ENCODE data around the gene KRT222.

KRT222 gene

GRCh38 chr17:40651939-40652338 is 13.0 kb downstream of the KRT222 start:
- no peak for FAIRE-seq

GRCh38 chr17:40648384-40648968 is 16.5 kb downstream of the KRT222 start:
- no peak for FAIRE-seq

DNA sequence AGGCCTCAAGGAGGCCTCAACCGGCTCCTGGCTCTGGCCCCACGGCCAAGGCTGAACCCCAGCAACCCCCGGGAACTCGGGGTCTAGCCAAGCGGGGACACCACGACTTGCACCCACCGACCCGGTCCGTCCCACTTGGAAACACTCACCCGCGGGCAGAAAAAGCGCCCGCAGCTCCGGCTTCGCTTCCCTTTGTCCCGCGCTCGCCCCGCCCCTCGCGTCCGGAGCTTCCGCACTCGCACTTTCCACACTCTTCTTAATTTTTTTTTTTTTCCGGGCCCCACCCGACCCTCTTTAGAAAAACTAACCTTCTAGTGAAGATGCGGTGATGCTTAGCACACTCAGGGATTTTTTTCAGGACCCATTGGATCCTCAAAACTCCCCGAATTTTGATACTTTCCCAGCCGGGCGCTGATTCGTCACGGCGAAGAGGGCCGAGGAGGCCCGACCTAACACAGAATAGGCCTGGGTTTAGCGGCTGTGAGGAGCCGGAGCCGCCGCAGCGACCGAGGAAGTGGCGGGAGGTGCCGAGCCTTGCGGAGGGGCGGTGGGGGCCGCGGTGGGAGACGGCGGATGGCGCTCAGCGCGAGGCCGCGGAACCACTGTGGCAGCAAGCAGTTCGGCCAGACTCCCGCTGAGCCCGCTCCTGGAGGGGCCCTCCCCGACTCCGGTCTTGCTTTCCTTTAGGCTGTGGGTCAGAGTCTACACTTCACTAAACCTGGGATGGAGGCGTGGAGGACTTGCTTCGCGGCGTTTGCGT is 17.2 kb downstream of the KRT222 start, which contains the start of gene SMARCE1:
Gene SMARCE1 (minus strand): TSS at position 195 of the 760 bp plus-strand sequence. CDS start 2,016 bp downstream, outside the sequence.
- no peak for FAIRE-seq

GRCh38 chr17:40646791-40647623 is 18.0 kb downstream of the KRT222 start:
- FAIRE-seq, result no peak

DNA sequence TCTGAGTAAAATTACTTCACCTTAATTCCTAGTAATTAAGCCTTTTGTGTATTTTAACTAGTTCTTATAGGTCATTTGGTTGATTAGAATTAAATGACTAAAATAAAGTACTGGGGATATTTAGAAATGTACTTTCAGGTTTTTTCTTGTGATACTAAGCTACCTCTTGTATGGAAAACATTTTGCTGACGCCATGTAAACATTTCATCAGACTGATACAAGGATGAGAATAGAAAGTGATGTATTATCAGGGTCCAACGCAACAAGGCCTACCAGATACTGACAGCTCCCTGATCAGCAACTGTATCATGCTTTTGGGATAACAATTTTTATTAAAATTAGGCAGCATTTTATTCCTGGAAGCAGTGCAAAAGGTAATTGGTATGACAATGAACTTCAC is 19.0 kb downstream of the KRT222 start:
- no peak for FAIRE-seq

DNA sequence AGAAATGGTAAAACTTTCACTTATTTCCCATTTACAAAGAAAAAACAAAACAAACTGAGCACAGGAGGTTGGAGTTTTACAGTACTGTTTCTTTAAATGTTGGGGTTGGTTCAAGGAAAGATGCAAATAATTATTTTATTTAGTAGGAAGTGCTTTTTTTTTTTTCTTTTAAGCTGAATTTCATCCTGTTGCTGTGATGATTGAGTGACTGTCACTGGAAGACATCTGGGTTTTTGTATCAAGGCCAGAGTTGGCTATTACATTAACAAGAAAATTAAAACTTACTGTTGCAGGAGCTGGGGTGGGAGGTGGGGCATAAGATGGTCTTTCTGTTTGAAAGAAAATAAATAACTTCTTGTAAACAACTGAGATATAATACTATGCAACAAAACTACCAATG is 19.7 kb downstream of the KRT222 start:
- peak; percentile 43 for FAIRE-seq

GRCh38 chr17:40637931-40638330 is 27.0 kb downstream of the KRT222 start:
- FAIRE-seq, result no peak

DNA sequence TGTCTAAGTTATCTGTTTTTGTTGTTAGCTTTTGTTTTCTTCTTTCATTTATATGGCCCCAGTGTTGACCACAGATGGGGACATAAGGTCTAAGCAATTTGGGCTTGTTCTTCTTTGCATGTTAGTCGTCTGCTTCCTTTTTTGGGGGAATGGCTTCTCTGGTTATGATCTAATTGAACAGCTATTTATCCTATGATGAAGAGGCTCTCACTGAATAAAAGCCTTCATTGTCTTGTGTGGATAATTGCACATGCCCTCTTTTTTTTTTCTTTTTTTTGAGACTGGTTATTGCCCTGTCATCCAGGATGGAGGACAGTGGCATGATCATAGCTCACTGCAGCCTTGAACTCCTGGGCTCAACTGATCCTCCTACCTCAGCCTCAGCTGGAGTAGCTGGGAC is 31.1 kb downstream of the KRT222 start:
- no peak for FAIRE-seq

- no peak for FAIRE-seq
Observed at GRCh38 chr17:40632216-40632615, 32.8 kb downstream of the KRT222 start.

DNA sequence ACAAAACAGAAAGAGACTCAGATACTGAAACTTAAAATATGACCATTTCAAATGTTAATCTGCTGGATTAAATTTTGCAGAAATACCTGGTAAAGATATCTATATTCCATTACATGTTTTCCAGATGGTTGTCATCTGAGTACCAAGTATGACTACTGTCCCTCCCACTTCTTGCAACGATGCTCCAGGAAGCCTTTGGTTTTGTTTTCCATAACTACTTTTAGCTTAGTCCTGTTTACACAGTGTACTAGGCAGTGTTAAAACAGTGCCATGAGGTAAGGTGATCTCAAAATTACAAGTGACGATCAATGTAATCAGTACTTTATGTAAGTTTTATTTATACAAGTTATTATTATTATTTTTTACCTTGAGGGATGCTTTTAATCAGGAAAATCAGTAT is 35.1 kb downstream of the KRT222 start:
- FAIRE-seq, result no peak

DNA sequence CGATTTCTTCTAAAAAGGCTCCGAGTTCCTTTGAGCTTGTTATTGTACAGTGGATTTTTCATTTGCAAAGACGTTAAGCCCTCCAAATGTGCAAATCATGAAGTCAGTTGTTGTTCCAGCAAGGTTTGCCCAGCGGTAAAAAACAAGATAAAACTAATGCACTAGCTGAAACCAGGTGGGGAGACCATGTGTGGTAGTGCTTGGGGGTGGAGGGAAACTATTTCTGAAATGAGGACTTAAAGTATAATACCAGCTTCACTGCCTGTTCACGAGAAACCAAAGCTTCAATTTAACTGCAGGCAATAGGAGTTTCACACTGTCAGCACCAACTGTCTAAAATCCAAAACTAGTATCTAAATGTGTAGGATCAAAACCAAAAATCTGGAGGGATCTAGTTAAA is 39.7 kb downstream of the KRT222 start:
- FAIRE-seq, result no peak

- FAIRE-seq, result no peak
Observed at GRCh38 chr17:40623419-40624210, 41.4 kb downstream of the KRT222 start.

- no peak for FAIRE-seq
Observed at GRCh38 chr17:40622509-40622928, 42.5 kb downstream of the KRT222 start.

GRCh38 chr17:40621578-40621977 is 43.4 kb downstream of the KRT222 start:
- FAIRE-seq, result no peak

DNA sequence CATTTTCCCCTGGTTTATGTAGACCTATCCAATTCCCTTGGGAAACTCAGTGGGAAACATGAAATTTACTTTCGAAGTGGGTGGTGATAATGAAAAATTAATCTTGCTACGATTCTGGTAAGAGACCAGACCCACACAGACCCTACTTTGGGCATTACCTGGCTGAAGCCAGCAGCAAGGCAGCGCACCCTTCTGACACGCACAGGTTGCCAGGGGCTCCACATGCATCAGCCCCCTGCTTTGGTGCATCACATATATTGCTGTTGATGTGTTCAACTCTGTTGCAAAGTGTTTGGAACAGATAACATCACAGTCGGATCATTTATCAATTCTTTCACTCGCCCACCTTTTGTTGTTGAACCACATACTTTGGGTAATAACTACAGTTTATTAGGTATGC is 44.0 kb downstream of the KRT222 start:
- no peak for FAIRE-seq

- FAIRE-seq, result no peak
Observed at GRCh38 chr17:40618754-40619625, 46.0 kb downstream of the KRT222 start.

GRCh38 chr17:40617678-40618240 is 47.2 kb downstream of the KRT222 start:
- no peak for FAIRE-seq

- FAIRE-seq, result no peak
Observed at GRCh38 chr17:40616592-40616991, 48.4 kb downstream of the KRT222 start.

DNA sequence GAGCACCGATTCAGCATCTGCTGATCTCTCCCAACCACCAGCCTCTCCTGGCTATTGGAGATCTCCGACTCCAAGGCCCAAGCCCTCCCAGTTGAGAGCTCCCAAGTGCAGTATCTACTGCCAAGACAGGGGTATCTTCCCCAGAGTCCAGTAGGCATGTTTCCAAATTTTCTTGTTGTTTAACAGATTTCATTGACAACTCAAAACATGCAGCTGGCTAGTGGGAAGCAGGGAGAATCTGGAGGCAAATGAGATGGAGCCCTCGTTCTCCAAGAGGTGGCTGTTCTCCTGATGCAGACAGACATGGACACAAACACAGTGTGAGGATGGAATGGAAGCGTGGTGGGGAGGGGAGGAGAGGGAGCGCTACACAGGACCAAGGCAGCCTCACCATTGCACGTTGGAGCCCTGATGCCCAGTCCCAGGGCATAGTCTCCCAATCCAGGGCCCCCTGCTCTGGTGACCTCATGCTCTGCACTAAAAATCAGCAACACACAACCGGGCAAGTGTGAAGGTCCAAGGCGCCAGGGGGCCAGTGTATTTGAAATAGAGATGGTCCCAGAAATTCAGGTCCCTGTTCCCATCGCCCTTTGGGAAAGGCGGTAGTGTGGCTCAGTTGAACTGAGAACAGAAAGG is 49.0 kb downstream of the KRT222 start:
- FAIRE-seq, result no peak

- FAIRE-seq, result no peak
Observed at GRCh38 chr17:40615068-40615840, 49.7 kb downstream of the KRT222 start.

Data from endometrium (tissue), 2 donors.